K562 (cell line): ENCODE measurements around the gene TRMT1. TPM values are rescaled to one million over a fixed set of nuclear protein-coding genes. Genes with fewer than 3 reads are reported as not detected.

Source experiments
- ATAC-seq: fragments of 200-7000 bp; cut with Tn5 transposase; 3 replicates; pipeline ENCODE4 v1.9.1; 2020; ENCODE audit warnings: moderate library complexity
- BruUV-seq: library from RNA; stranded (reverse); fragments of 400-500 nt; replicated peaks from 2 replicates; lab custom pipeline; 2021; lab: Mats Ljungman, UMichigan
- CTCF ChIA-PET: fragments of 300-600 bp; formaldehyde crosslinking; extraction: SDS; loops from one replicate; lab custom pipeline; 2021; ENCODE audit warnings: low intra/inter-chr PET ratio; lab: Yijun Ruan, JAX
- POLR2A ChIA-PET: fragments of 300-600, 350-650 bp; sonication (Branson Sonifier 250); formaldehyde crosslinking; extraction: SDS; loops from one replicate; lab custom pipeline; 2021; ENCODE audit warnings: antibody characterized with exemption, inconsistent platforms; lab: Yijun Ruan, JAX
- DNase-seq, 4 experiments: peaks; one replicate each; pipeline versions ENCODE4 v3.0.0 to v3.0.0-alpha.2; 2011 to 2018; ENCODE audit warnings: low spot score in 3 of 4, mixed read lengths in 3 of 4; ENCODE audit errors: extremely low read depth in 1 of 4
- FAIRE-seq: peaks from 2 replicates; lab custom pipeline; 2011; peaks lifted over from hg19 to GRCh38; lab: Jason Lieb, UNC
- H2AFZ ChIP-seq: 2 replicates; pipeline ENCODE4 v1.6.0; 2011; ENCODE audit warnings: low read depth, low read length, control low read depth, inconsistent platforms
- H3K27ac ChIP-seq: fragments of 200-600 bp; 3 replicates; pipeline ENCODE4 v1.8.0; 2011; ENCODE audit warnings: low read depth, mild to moderate bottlenecking, control low read depth, inconsistent platforms, low read length, moderate library complexity, mixed read lengths; ENCODE audit errors: extremely low read depth
- H3K27me3 ChIP-seq, 2 experiments: fragments of 300-600 bp in 1 of 2; 2 replicates in 1 of 2; 3 replicates in 1 of 2; pipeline versions ENCODE4 v1.6.0 to v1.8.0; 2011; ENCODE audit warnings: inconsistent platforms in 2 of 2, low read length in 2 of 2, mild to moderate bottlenecking in 1 of 2, mixed read lengths in 1 of 2, moderate library complexity in 1 of 2; ENCODE audit not compliant: control insufficient read depth in 2 of 2, insufficient read depth in 2 of 2
- H3K36me3 ChIP-seq: fragments of 300-600 bp; 3 replicates; pipeline ENCODE4 v1.8.0; 2011; ENCODE audit warnings: mild to moderate bottlenecking, low read length, inconsistent platforms; ENCODE audit not compliant: control insufficient read depth, insufficient read depth
- H3K4me1 ChIP-seq, 2 experiments: fragments of 200-600 bp in 1 of 2; replicated peaks in 1 of 2; 2 replicates in 1 of 2; 3 replicates in 1 of 2; pipeline versions ENCODE4 v1.5.1 to v1.8.0; 2011; ENCODE audit warnings: inconsistent platforms in 2 of 2, low read length in 2 of 2, mild to moderate bottlenecking in 1 of 2, mixed read lengths in 1 of 2, moderate library complexity in 1 of 2; ENCODE audit not compliant: control insufficient read depth in 2 of 2, insufficient read depth in 2 of 2
- H3K4me2 ChIP-seq: 2 replicates; pipeline ENCODE4 v1.6.1; 2011; ENCODE audit warnings: low read length, control low read depth, inconsistent platforms, mixed read lengths; ENCODE audit not compliant: insufficient read depth
- H3K4me3 ChIP-seq: fragments of 200-600 bp; sonication (generic), shearing (Covaris generic); 2 replicates; pipeline ENCODE4 v1.5.1; 2016; ENCODE audit warnings: control low read depth, inconsistent platforms
- H3K79me2 ChIP-seq: fragments of 200-600 bp; 3 replicates; pipeline ENCODE4 v1.8.0; 2011; ENCODE audit warnings: low read length, inconsistent platforms; ENCODE audit not compliant: control insufficient read depth, insufficient read depth
- H3K9ac ChIP-seq, 2 experiments: 2 replicates each; pipeline versions ENCODE4 v1.6.0 to v1.6.1; 2011; ENCODE audit warnings: low read depth in 2 of 2, low read length in 2 of 2, control low read depth in 1 of 2, inconsistent platforms in 1 of 2, mild to moderate bottlenecking in 1 of 2, mixed read lengths in 1 of 2; ENCODE audit not compliant: insufficient read depth in 1 of 2
- H3K9me1 ChIP-seq: one replicate; pipeline ENCODE4 v1.6.0; 2011; ENCODE audit warnings: inconsistent platforms, mild to moderate bottlenecking, low read length, moderate library complexity; ENCODE audit not compliant: control insufficient read depth, insufficient read depth
- H3K9me3 ChIP-seq: replicated peaks from 2 replicates; pipeline ENCODE4 v1.5.1; 2011; ENCODE audit warnings: low read depth, low read length, inconsistent platforms; ENCODE audit not compliant: control insufficient read depth, insufficient read depth
- H4K20me1 ChIP-seq: replicated peaks from 2 replicates; pipeline ENCODE4 v1.6.1; 2011; ENCODE audit warnings: low read length, inconsistent platforms, mixed read lengths; ENCODE audit not compliant: control insufficient read depth, insufficient read depth
- NEUROD1 ChIP-seq: fragments of 150-350 bp; IDR thresholded peaks from 2 replicates; pipeline ENCODE4 v1.6.1; 2014; ENCODE audit warnings: borderline replicate concordance, low read length, low read depth; ENCODE audit not compliant: partially characterized antibody
- NR1H2 ChIP-seq: sonication (generic); formaldehyde crosslinking; IDR thresholded peaks from 2 replicates; pipeline ENCODE4 v1.4.0; 2020; ENCODE audit warnings: mild to moderate bottlenecking, missing genetic modification reagents
- ZNF121 ChIP-seq: sonication (generic); formaldehyde crosslinking; conservative IDR thresholded peaks from 2 replicates; pipeline ENCODE4 v1.8.0; 2022; ENCODE audit warnings: missing genetic modification reagents
- ZNF140 ChIP-seq: fragments of 250-450 bp; sonication (Bioruptor Pico); IDR thresholded peaks from 2 replicates; pipeline ENCODE4 v1.8.0; 2021; ENCODE audit warnings: moderate library complexity, mild to moderate bottlenecking, inconsistent platforms
- ZNF57 ChIP-seq: fragments of 450-650 bp; formaldehyde crosslinking; IDR thresholded peaks from 2 replicates; pipeline ENCODE4 v1.4.0; 2020; ENCODE audit warnings: mild to moderate bottlenecking, moderate library complexity
- WGBS: fragments of 100-300 bp; shearing (Covaris generic); methylation state at CpG from one replicate; pipeline ENCODE4 v1.1.6; 2016; ENCODE audit warnings: low coverage, mixed read lengths; ENCODE audit not compliant: insufficient coverage; ENCODE audit errors: missing lambda C conversion rate; 5-methylcytosine and 5-hydroxymethylcytosine counted together
- in situ Hi-C: fragments of 300-500 bp; cut with MboI; formaldehyde crosslinking; loops from 4 replicates; pipeline ENCODE4 v1.15.0; 2018; ENCODE audit warnings: inconsistent platforms, mixed read lengths
- intact Hi-C: fragments of 100-400 bp; cut with micrococcal nuclease; formaldehyde crosslinking; loops from 2 replicates; pipeline ENCODE4 v1.14.2; 2022
- polyA plus RNA-seq, 8 experiments: library from polyadenylated mRNA; depleted of rRNA in 4 of 8; stranded (reverse) in 5 of 8; unstranded in 3 of 8; fragments of >200 nt; fragmentation: Nextera tagmentation in 2 of 8; fragmentation: Illumina TruSeq in 1 of 8; extraction: Ambion mirVana in 2 of 8; extraction: Trizol in 1 of 8; gene quantifications; 2 replicates each; pipeline versions ENCODE4 v1.2.1 to v1.2.3, GENCODE V29; 2011 to 2014; ENCODE audit warnings: inconsistent platforms in 1 of 8, missing spikeins in 1 of 8
- total RNA-seq, 7 experiments: library from RNA; depleted of rRNA in 6 of 7; stranded (reverse); fragments of >200 nt in 6 of 7; fragmentation: Illumina TruSeq in 2 of 7; extraction: Trizol in 2 of 7; gene quantifications; 2 replicates each; pipeline versions ENCODE4 v1.2.1 to v1.2.3, GENCODE V29; 2011 to 2021; ENCODE audit warnings: low replicate concordance in 1 of 7
- TF ChIP-seq, protein P1 (sequence below): fragments of 200-800 bp; sonication (Bioruptor generic); IDR thresholded peaks from 2 replicates; pipeline ENCODE4 v1.6.1; 2016; ENCODE audit warnings: missing genetic modification characterization, missing compliant biosample characterization
- TF ChIP-seq, protein P2 (sequence below): sonication (generic); formaldehyde crosslinking; IDR thresholded peaks from 2 replicates; pipeline ENCODE4 v1.9.0; 2022; ENCODE audit warnings: mild to moderate bottlenecking, missing genetic modification reagents

TRMT1 gene
- total and polyA plus RNA-seq, 9 of the 15 experiments (the other 6 are each of a cell fraction or from before 2014, with no cell fraction given), result 5.8 to 158 (median 54.3) TPM

DNA sequence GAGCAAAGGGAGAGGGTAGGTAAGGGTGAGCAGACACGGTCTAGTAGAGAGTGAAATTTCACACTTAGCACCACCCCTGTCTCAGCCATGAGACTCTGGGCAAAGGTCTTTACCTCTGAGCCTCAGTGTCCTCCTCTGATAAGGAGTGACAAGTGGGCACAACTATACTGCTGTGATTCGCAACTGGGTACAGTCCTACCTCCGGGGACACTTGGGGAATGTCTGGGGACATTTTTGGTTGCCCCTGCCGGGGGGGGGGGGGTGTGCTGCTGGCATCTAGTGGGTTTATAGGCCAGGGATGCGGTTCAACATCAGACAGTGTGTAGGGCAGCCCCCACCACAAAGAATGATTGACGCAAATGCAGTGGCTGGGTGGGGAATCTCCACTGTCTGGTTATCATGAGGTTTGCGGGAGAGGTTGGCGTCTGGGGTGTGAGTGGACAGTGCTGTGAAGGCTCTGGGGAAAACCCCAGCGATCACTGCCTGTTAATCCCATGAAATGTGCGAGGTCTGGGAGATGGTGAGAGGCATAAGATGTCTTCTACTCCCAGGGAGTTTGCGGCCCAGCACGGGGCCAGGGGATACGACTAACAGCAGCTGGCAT, 5.8 kb upstream of the TRMT1 start:
- no peak overlapping the region for H3K4me2 ChIP-seq
- ATAC-seq (no peak), DNase-seq (no peak), FAIRE-seq (no peak)
- peaks cover 21 to 52% of the 10 kb centered on the region in 2 experiments; a peak in 4 of 5 replicates for H3K4me1 ChIP-seq
- no peaks in the 10 kb centered on the region for H3K27me3 ChIP-seq
- H3K4me3 ChIP-seq, result no peak overlapping the region
- H2AFZ ChIP-seq, result no peak overlapping the region
- BruUV-seq, result no TSS peak
- WGBS, result 77% methylated on average over 12 of the region's 13 CpGs
- H3K36me3 ChIP-seq, result peaks cover 73% of the 10 kb centered on the region
- H4K20me1 ChIP-seq, result peaks cover 62% of the 10 kb centered on the region
- ChIA-PET POLR2A (interaction anchor here (1.7 kb wide), 1 partner anchor 30 kb away, joined by 4 read pairs; no protein-coding TSS in a partner anchor), CTCF (no interaction called here)
- intact Hi-C loops, result no loop called here
- in situ Hi-C loops, result no loop called here
- TF ChIP-seq, protein P1, sequence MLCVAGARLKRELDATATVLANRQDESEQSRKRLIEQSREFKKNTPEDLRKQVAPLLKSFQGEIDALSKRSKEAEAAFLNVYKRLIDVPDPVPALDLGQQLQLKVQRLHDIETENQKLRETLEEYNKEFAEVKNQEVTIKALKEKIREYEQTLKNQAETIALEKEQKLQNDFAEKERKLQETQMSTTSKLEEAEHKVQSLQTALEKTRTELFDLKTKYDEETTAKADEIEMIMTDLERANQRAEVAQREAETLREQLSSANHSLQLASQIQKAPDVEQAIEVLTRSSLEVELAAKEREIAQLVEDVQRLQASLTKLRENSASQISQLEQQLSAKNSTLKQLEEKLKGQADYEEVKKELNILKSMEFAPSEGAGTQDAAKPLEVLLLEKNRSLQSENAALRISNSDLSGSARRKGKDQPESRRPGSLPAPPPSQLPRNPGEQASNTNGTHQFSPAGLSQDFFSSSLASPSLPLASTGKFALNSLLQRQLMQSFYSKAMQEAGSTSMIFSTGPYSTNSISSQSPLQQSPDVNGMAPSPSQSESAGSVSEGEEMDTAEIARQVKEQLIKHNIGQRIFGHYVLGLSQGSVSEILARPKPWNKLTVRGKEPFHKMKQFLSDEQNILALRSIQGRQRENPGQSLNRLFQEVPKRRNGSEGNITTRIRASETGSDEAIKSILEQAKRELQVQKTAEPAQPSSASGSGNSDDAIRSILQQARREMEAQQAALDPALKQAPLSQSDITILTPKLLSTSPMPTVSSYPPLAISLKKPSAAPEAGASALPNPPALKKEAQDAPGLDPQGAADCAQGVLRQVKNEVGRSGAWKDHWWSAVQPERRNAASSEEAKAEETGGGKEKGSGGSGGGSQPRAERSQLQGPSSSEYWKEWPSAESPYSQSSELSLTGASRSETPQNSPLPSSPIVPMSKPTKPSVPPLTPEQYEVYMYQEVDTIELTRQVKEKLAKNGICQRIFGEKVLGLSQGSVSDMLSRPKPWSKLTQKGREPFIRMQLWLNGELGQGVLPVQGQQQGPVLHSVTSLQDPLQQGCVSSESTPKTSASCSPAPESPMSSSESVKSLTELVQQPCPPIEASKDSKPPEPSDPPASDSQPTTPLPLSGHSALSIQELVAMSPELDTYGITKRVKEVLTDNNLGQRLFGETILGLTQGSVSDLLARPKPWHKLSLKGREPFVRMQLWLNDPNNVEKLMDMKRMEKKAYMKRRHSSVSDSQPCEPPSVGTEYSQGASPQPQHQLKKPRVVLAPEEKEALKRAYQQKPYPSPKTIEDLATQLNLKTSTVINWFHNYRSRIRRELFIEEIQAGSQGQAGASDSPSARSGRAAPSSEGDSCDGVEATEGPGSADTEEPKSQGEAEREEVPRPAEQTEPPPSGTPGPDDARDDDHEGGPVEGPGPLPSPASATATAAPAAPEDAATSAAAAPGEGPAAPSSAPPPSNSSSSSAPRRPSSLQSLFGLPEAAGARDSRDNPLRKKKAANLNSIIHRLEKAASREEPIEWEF (CRISPR knock-in tag), result no peak
- no peak for TF ChIP-seq ZNF140
- TF ChIP-seq ZNF121 (CRISPR knock-in tag), result no peak
- no peak for TF ChIP-seq NEUROD1
- TF ChIP-seq NR1H2 (CRISPR knock-in tag), result no peak
- TF ChIP-seq, protein P2, sequence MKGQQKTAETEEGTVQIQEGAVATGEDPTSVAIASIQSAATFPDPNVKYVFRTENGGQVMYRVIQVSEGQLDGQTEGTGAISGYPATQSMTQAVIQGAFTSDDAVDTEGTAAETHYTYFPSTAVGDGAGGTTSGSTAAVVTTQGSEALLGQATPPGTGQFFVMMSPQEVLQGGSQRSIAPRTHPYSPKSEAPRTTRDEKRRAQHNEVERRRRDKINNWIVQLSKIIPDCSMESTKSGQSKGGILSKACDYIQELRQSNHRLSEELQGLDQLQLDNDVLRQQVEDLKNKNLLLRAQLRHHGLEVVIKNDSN (CRISPR knock-in tag), result no peak
- no peak for TF ChIP-seq ZNF57 (CRISPR knock-in tag)
- peaks cover 12% of the 10 kb centered on the region for H3K9me1 ChIP-seq
- no peak overlapping the region; the same call in 2 of the 3 replicates for H3K27ac ChIP-seq
- peaks cover 94% of the 10 kb centered on the region for H3K79me2 ChIP-seq
- peak overlapping the region; percentile 15 to 71; a peak in 2 of 4 replicates for H3K9ac ChIP-seq
- H3K9me3 ChIP-seq, result no peaks in the 10 kb centered on the region
